Activated naive CD8-positive, alpha-beta T cell treated with anti-CD3 and anti-CD28 coated beads, Interleukin-2, amount 50 U/mL, for 24 hours (primary cell): ENCODE measurements around the gene RAD23A.
"Not testable (repeated sequence)": the region's sequence is repeated elsewhere in the genome, so short reads cannot be mapped to it uniquely, and the experiment has no call there.

Experiments used
- ATAC-seq: fragments of 150-1000 bp; cut with Tn5 transposase; one replicate; pipeline ENCODE4 v1.10.0; 2021
- DNase-seq: peaks from one replicate; pipeline ENCODE4 v3.0.0; 2021
- H3K27ac Mint-ChIP-seq: one replicate; pipeline ENCODE4 v1.8.0; 2021; ENCODE audit warnings: mild to moderate bottlenecking, mixed read lengths
- H3K27me3 Mint-ChIP-seq: one replicate; pipeline ENCODE4 v1.8.0; 2021; ENCODE audit warnings: mixed read lengths
- H3K36me3 Mint-ChIP-seq: one replicate; pipeline ENCODE4 v1.8.0; 2021; ENCODE audit warnings: low read depth, mixed read lengths
- H3K4me1 Mint-ChIP-seq: one replicate; pipeline ENCODE4 v1.8.0; 2021; ENCODE audit warnings: mixed read lengths
- H3K4me3 Mint-ChIP-seq: one replicate; pipeline ENCODE4 v1.8.0; 2021; ENCODE audit warnings: mild to moderate bottlenecking, moderate library complexity, mixed read lengths
- H3K9me3 Mint-ChIP-seq: one replicate; pipeline ENCODE4 v1.8.0; 2021; ENCODE audit warnings: mixed read lengths

Gene RAD23A

GRCh38 chr19:12956446-12957388 is 11.1 kb downstream of the RAD23A start, which contains the start of gene GADD45GIP1:
Gene GADD45GIP1 (minus strand): TSS chr19:12957223. CDS start chr19:12957212, 11 bp downstream.
- ATAC-seq (peak; percentile 93), DNase-seq (peak; percentile 87)
- Mint-ChIP-seq H3K4me3 (peak within 1 kb of the TSS; percentile 82), H3K27ac (peak within 1 kb of the TSS; percentile 93), H3K4me1 (peaks cover 37% of the 10 kb centered on the region), H3K27me3 (no peaks in the 10 kb centered on the region), H3K9me3 (no peaks in the 10 kb centered on the region), H3K36me3 (peaks cover 28% of the 10 kb centered on the region)

DNA sequence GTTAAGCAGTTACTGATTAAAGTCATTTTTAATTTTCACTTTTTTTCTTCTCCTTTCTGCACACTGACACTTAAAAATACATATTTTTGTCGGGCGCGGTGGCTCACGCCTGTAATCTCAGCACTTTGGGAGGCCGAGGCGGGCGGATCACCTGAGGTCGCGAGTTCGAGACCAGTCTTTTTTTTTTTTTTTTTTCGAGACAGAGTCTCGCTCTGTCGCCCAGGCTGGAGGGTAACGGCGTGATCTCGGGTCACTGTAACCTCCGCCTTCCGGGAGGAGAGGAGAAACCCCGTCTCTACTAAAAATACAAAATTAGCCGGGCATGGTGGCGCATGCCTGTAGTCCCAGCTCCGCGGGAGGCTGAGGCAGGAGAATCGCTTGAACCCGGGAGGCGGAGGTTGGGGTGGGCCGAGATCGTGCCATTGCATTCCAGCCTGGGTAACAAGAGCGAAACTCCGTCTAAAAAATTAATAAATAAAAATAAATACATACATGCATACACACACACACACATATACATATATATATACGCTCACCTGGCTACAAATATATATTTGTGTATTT is 11.8 kb downstream of the RAD23A start:
- H3K9me3 Mint-ChIP-seq, DNase-seq, H3K27me3 Mint-ChIP-seq: not testable (repeated sequence)
- Mint-ChIP-seq H3K27ac (peak overlapping the region; percentile 93), H3K36me3 (peaks cover 26% of the 10 kb centered on the region), H3K4me3 (peak overlapping the region; percentile 82), H3K4me1 (peaks cover 36% of the 10 kb centered on the region)
- ATAC-seq = peak; percentile 5

- no peaks in the 10 kb centered on the region for H3K9me3 Mint-ChIP-seq
- DNase-seq (no peak), ATAC-seq (no peak)
- peaks cover 22% of the 10 kb centered on the region for H3K4me1 Mint-ChIP-seq
- H3K4me3 Mint-ChIP-seq = no peak overlapping the region
- H3K36me3 Mint-ChIP-seq = peaks cover 16% of the 10 kb centered on the region
- no peak overlapping the region for H3K27ac Mint-ChIP-seq
- peaks cover 5% of the 10 kb centered on the region for H3K27me3 Mint-ChIP-seq
Observed at GRCh38 chr19:12959481-12959880, 13.8 kb downstream of the RAD23A start.

GRCh38 chr19:12965017-12965811 is 19.6 kb downstream of the RAD23A start:
- Mint-ChIP-seq H3K4me3 (peak overlapping the region; percentile 86), H3K9me3 (no peaks in the 10 kb centered on the region), H3K27me3 (peaks cover 5% of the 10 kb centered on the region), H3K4me1 (peaks cover 10% of the 10 kb centered on the region), H3K27ac (peak overlapping the region; percentile 81), H3K36me3 (no peaks in the 10 kb centered on the region)
- peak; percentile 96 for ATAC-seq
- DNase-seq = peak; percentile 92

- Mint-ChIP-seq H3K27me3 (peaks cover 5% of the 10 kb centered on the region), H3K4me1 (peaks cover 12% of the 10 kb centered on the region), H3K27ac (no peak overlapping the region), H3K36me3 (no peaks in the 10 kb centered on the region), H3K9me3 (no peaks in the 10 kb centered on the region), H3K4me3 (peak overlapping the region; percentile 40)
- DNase-seq (no peak), ATAC-seq (no peak)
Observed at GRCh38 chr19:12965812-12966135, 20.1 kb downstream of the RAD23A start.

GRCh38 chr19:12967907-12968306 is 22.2 kb downstream of the RAD23A start:
- H3K27ac Mint-ChIP-seq = no peak overlapping the region
- ATAC-seq (no peak), DNase-seq (no peak)
- no peaks in the 10 kb centered on the region for H3K9me3 Mint-ChIP-seq
- H3K36me3 Mint-ChIP-seq = no peaks in the 10 kb centered on the region
- no peak overlapping the region for H3K4me3 Mint-ChIP-seq
- peaks cover 2% of the 10 kb centered on the region for H3K27me3 Mint-ChIP-seq
- peaks cover 12% of the 10 kb centered on the region for H3K4me1 Mint-ChIP-seq

GRCh38 chr19:12969292-12969988 is 23.8 kb downstream of the RAD23A start, which contains the start of gene DAND5:
Gene DAND5 (plus strand): TSS chr19:12969576. CDS start chr19:12969661, 85 bp downstream.
- Mint-ChIP-seq H3K4me3 (no peak within 1 kb of the TSS), H3K4me1 (peaks cover 12% of the 10 kb centered on the region), H3K9me3 (no peaks in the 10 kb centered on the region), H3K36me3 (no peaks in the 10 kb centered on the region), H3K27me3 (no peaks in the 10 kb centered on the region), H3K27ac (no peak within 1 kb of the TSS)
- no peak for DNase-seq
- ATAC-seq = no peak

DNA sequence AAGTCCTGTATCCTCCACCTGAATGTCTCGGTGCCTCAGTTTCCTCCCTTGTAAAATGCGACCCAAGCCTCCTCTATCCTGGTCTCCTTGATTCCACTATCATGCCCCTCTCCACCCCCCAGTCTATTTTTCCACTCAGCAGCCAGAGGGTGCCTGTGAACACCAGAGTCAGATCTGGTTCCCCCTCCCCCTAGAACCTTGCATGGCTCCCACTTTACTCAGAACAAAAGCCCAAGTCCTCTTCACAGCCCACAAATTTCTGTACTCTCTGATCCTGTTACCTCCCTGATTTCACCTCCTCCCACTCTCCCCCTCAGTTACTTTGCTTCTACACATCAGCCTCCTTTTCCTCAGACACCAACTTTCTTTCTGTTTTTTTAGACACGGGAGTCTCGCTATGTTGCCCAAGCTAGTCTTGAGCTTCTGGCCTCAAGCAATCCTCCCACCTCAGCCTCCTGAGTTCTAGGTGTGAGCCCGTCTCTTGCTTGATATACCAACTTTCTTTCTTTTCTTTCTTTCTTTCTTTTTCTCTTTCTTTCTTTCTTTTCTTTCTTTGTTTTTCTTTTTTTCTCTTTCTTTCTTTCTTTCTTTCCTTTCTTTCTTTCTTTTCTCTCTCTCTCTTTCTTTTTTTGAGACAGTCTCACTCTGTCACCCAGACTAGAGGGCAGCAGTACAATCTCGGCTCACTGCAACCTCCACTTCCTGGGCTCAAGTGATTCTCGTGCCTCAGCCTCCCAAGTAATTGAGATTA is 24.6 kb downstream of the RAD23A start:
- Mint-ChIP-seq H3K4me1 (peaks cover 8% of the 10 kb centered on the region), H3K36me3 (no peaks in the 10 kb centered on the region), H3K27me3 (no peaks in the 10 kb centered on the region), H3K27ac (no peak overlapping the region), H3K9me3 (no peaks in the 10 kb centered on the region), H3K4me3 (no peak overlapping the region)
- ATAC-seq = peak; percentile 17
- DNase-seq = no peak

DNA sequence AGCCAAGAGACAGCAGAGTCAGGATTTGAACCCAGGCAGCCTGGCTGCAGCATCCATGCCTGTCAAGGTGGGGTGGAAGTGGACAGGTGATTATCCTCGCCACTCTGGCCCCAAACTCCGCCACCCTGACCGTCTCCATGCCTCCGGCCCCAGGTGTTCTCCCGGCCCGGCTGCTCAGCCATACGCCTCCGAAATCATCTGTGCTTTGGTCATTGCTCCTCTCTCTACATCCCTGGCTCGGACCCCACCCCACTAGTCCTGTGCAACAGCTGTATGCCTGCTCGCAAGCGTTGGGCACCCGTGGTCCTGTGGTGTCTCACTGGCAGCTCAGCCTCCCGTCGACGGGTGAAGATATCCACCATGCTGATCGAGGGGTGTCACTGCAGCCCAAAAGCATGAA is 27.6 kb downstream of the RAD23A start:
- H3K9me3 Mint-ChIP-seq = no peaks in the 10 kb centered on the region
- H3K27me3 Mint-ChIP-seq = peaks cover 11% of the 10 kb centered on the region
- no peak for ATAC-seq
- no peaks in the 10 kb centered on the region for H3K36me3 Mint-ChIP-seq
- no peak overlapping the region for H3K27ac Mint-ChIP-seq
- no peak for DNase-seq
- H3K4me3 Mint-ChIP-seq = no peak overlapping the region
- peaks cover 8% of the 10 kb centered on the region for H3K4me1 Mint-ChIP-seq

- Mint-ChIP-seq H3K36me3 (no peaks in the 10 kb centered on the region), H3K27ac (no peak overlapping the region), H3K4me3 (no peak overlapping the region), H3K9me3 (no peaks in the 10 kb centered on the region), H3K27me3 (peaks cover 16% of the 10 kb centered on the region), H3K4me1 (peaks cover 8% of the 10 kb centered on the region)
- no peak for DNase-seq
- no peak for ATAC-seq
Observed at GRCh38 chr19:12974301-12975220, 28.9 kb downstream of the RAD23A start.

DNA sequence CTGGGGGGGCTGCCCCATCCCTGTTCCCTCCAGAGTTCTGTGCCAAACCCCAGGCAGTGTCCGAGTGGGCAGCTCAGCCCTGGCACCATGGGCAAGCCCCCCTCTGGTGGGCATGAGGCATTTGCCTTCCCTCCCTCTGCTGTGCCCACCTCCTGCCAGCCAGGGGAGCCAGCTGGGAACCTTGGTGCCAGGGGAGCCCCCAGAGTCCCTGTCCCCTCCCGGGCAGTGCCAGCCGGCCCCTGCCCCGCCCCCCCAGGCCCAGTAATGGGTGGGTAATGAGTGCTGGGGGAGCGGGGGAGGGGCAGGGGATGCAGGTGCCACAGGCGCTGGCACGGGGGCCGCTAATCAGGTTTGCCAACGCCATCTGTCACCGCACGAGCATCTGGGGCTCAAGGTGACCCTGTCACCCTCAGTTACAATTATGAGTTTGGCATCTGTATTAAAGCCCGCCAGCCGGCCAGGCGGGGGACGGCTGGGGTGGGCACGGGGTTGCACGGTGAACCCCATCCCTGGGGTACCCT is 29.6 kb downstream of the RAD23A start:
- Mint-ChIP-seq H3K4me3 (no peak overlapping the region), H3K36me3 (no peaks in the 10 kb centered on the region), H3K27ac (no peak overlapping the region), H3K9me3 (no peaks in the 10 kb centered on the region), H3K27me3 (peaks cover 16% of the 10 kb centered on the region), H3K4me1 (peaks cover 4% of the 10 kb centered on the region)
- DNase-seq (no peak), ATAC-seq (no peak)

DNA sequence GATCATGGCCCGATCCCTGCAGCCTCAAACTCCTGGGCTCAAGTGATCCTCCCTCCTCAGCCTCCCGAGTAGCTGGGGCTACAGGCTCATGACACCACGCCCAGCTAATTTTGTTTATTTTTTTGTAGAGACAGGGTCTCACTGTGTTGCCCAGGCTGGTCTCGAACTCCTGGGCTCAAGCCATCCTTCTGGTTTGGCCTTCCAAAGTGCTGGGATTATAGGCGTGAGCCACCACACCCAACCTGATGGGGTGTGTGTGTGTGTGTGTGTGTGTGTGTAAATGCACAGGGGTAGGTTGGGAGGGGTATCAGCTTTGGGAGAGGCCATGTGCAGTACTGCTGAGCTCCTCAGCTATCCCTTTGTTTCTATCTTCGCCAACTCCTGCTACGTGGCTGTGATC is 30.4 kb downstream of the RAD23A start:
- H3K27me3 Mint-ChIP-seq = peaks cover 16% of the 10 kb centered on the region
- not testable (repeated sequence) for H3K4me1 Mint-ChIP-seq, H3K9me3 Mint-ChIP-seq, H3K36me3 Mint-ChIP-seq, ATAC-seq, DNase-seq, H3K4me3 Mint-ChIP-seq, H3K27ac Mint-ChIP-seq

GRCh38 chr19:12979974-12980373 is 34.3 kb downstream of the RAD23A start:
- DNase-seq = no peak
- Mint-ChIP-seq H3K4me1 (peaks cover 2% of the 10 kb centered on the region), H3K27ac (no peak overlapping the region), H3K4me3 (no peak overlapping the region), H3K36me3 (no peaks in the 10 kb centered on the region), H3K9me3 (no peaks in the 10 kb centered on the region), H3K27me3 (peaks cover 16% of the 10 kb centered on the region)
- ATAC-seq = no peak
